Body of pancreas (tissue), 4 donors: ENCODE data around the gene DCLK2. TPM values are rescaled to one million over a fixed set of nuclear protein-coding genes. Genes with fewer than 3 reads are reported as not detected.

Source experiments
- ATAC-seq: fragments of 150-250 bp; one replicate; pipeline ENCODE4 v1.9.1; 2016
- DNase-seq, 4 donors: peaks; one replicate each; pipeline ENCODE4 v3.0.0-alpha.2; 2019
- H3K27ac ChIP-seq, 4 donors: fragments of 200-600 bp; sonication (generic); 1 replicate in 3 of 4; 2 replicates in 1 of 4; pipeline versions ENCODE4 v1.5.1 to v1.6.1; 2016 to 2019; ENCODE audit warnings: mild to moderate bottlenecking in 1 of 4, mixed read lengths in 1 of 4, moderate library complexity in 1 of 4
- H3K27me3 ChIP-seq, 2 donors: fragments of 200-600 bp; sonication (generic); one replicate each; pipeline ENCODE4 v1.6.0; 2016; ENCODE audit warnings: mild to moderate bottlenecking in 1 of 2
- H3K36me3 ChIP-seq, 2 donors: fragments of 200-600 bp; sonication (generic); replicated peaks in 1 of 2; 2 replicates each; pipeline ENCODE4 v1.5.1; 2016; ENCODE audit warnings: low read depth in 2 of 2; ENCODE audit not compliant: insufficient read depth in 1 of 2
- H3K4me1 ChIP-seq: fragments of 200-600 bp; sonication (generic); one replicate; pipeline ENCODE4 v1.6.0; 2016
- H3K4me3 ChIP-seq, 2 donors: fragments of 200-600 bp; sonication (generic); 1 replicate in 1 of 2; 2 replicates in 1 of 2; pipeline ENCODE4 v1.5.1; 2016 to 2019
- H3K9me3 ChIP-seq, 3 donors: fragments of 200-600 bp; sonication (generic); 1 replicate in 2 of 3; 2 replicates in 1 of 3; pipeline ENCODE4 v1.5.1; 2016
- POLR2A ChIP-seq, 3 donors: fragments of 450-650 bp; IDR thresholded peaks; one replicate each; pipeline ENCODE4 v1.6.1; 2016; ENCODE audit warnings: antibody characterized with exemption in 3 of 3, mild to moderate bottlenecking in 2 of 3
- WGBS, 2 donors: methylation state at CpG; one replicate each; pipeline ENCODE4 v1.1.5; 2017; 5-methylcytosine and 5-hydroxymethylcytosine counted together
- intact Hi-C: fragments of 100-400 bp; cut with DNase I; formaldehyde crosslinking; loops from one replicate; pipeline ENCODE4 v1.15.1; 2023
- total RNA-seq, 2 donors: library from RNA; depleted of rRNA; stranded (reverse); fragments of >200 nt; gene quantifications; one replicate each; pipeline ENCODE4 v1.1.0, GENCODE V29; 2016
- TF ChIP-seq, protein P1 (sequence below), 7 experiments: fragments of 450-650 bp in 4 of 7; fragments of 200-600 bp in 3 of 7; sonication (generic) in 3 of 7; IDR thresholded peaks; one replicate each; pipeline ENCODE4 v1.5.1; 2016 to 2019; ENCODE audit warnings: antibody characterized with exemption in 7 of 7

The DCLK2 gene
- total RNA-seq, 2 donors from 2014 or later, result 3.6 to 4.6 TPM

- intact Hi-C loops, result no loop called here
- Histone ChIP-seq H3K27ac (no peak overlapping the region), H3K36me3 (no peaks in the 10 kb centered on the region), H3K9me3 (no peaks in the 10 kb centered on the region), H3K4me3 (no peak overlapping the region), H3K4me1 (no peaks in the 10 kb centered on the region), H3K27me3 (no peaks in the 10 kb centered on the region)
- ATAC-seq (no peak), DNase-seq (no peak)
- WGBS, 2 donors, result 69 to 71% methylated on average over 5 of the region's 5 CpGs
- no peak for TF ChIP-seq POLR2A (IDR thresholded peaks at IDR 0.05)
- TF ChIP-seq, protein P1, sequence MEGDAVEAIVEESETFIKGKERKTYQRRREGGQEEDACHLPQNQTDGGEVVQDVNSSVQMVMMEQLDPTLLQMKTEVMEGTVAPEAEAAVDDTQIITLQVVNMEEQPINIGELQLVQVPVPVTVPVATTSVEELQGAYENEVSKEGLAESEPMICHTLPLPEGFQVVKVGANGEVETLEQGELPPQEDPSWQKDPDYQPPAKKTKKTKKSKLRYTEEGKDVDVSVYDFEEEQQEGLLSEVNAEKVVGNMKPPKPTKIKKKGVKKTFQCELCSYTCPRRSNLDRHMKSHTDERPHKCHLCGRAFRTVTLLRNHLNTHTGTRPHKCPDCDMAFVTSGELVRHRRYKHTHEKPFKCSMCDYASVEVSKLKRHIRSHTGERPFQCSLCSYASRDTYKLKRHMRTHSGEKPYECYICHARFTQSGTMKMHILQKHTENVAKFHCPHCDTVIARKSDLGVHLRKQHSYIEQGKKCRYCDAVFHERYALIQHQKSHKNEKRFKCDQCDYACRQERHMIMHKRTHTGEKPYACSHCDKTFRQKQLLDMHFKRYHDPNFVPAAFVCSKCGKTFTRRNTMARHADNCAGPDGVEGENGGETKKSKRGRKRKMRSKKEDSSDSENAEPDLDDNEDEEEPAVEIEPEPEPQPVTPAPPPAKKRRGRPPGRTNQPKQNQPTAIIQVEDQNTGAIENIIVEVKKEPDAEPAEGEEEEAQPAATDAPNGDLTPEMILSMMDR (IDR thresholded peaks at IDR 0.05), result no peak
Measured at GRCh38 chr4:150140774-150141400, 62.6 kb downstream of the DCLK2 start.

- Histone ChIP-seq H3K36me3 (no peaks in the 10 kb centered on the region), H3K9me3 (no peaks in the 10 kb centered on the region), H3K4me3 (no peak overlapping the region), H3K4me1 (no peaks in the 10 kb centered on the region), H3K27me3 (no peaks in the 10 kb centered on the region), H3K27ac (no peak overlapping the region)
- intact Hi-C loops, result no loop called here
- TF ChIP-seq, protein P1 (IDR thresholded peaks at IDR 0.05), result no peak
- TF ChIP-seq POLR2A (IDR thresholded peaks at IDR 0.05), result no peak
- ATAC-seq, result no peak
- WGBS, 2 donors, result 93 to 94% methylated on average over 2 of the region's 2 CpGs
- DNase-seq, result no peak
Measured at GRCh38 chr4:150141756-150142155, 63.5 kb downstream of the DCLK2 start.

GRCh38 chr4:150142831-150143230 is 64.6 kb downstream of the DCLK2 start:
- H3K4me1 ChIP-seq, result no peaks in the 10 kb centered on the region
- no peak overlapping the region for H3K27ac ChIP-seq
- H3K27me3 ChIP-seq, result no peaks in the 10 kb centered on the region
- no peaks in the 10 kb centered on the region for H3K36me3 ChIP-seq
- intact Hi-C loops, result no loop called here
- WGBS, 2 donors, result 93 to 100% methylated on average over 1 of the region's 1 CpG
- no peak for TF ChIP-seq POLR2A (IDR thresholded peaks at IDR 0.05)
- TF ChIP-seq, protein P1 (IDR thresholded peaks at IDR 0.05), result no peak
- DNase-seq, result no peak
- H3K4me3 ChIP-seq, result no peak overlapping the region
- no peaks in the 10 kb centered on the region for H3K9me3 ChIP-seq
- no peak for ATAC-seq

- no peaks in the 10 kb centered on the region for H3K9me3 ChIP-seq
- 86 to 93% methylated on average over 1 of the region's 1 CpG for WGBS, 2 donors
- DNase-seq, result no peak
- H3K4me3 ChIP-seq, result no peak overlapping the region
- no peak for TF ChIP-seq POLR2A (IDR thresholded peaks at IDR 0.05)
- TF ChIP-seq, protein P1 (IDR thresholded peaks at IDR 0.05), result no peak
- no peaks in the 10 kb centered on the region for H3K36me3 ChIP-seq
- no peak for ATAC-seq
- no peaks in the 10 kb centered on the region for H3K4me1 ChIP-seq
- intact Hi-C loops, result no loop called here
- H3K27ac ChIP-seq, result no peak overlapping the region
- H3K27me3 ChIP-seq, result no peaks in the 10 kb centered on the region
Measured at GRCh38 chr4:150145090-150145945, 67.1 kb downstream of the DCLK2 start.
